Upper lobe of left lung (tissue), 4 donors: Measurements from ENCODE around the gene ADCYAP1R1.

Experiments used
- EP300 ChIP-seq, 4 donors: sonication (generic); formaldehyde crosslinking; IDR thresholded peaks; one replicate each; pipeline ENCODE4 v1.5.1; 2017; ENCODE audit warnings: antibody characterized with exemption in 4 of 4, control low read depth in 2 of 4
- POLR2A ChIP-seq, 4 donors: fragments of 450-650 bp; IDR thresholded peaks; one replicate each; pipeline ENCODE4 v1.5.1; 2016 to 2017; ENCODE audit warnings: antibody characterized with exemption in 4 of 4, mild to moderate bottlenecking in 2 of 4
- POLR2AphosphoS5 ChIP-seq, 2 donors: sonication (generic); formaldehyde crosslinking; IDR thresholded peaks; one replicate each; pipeline ENCODE4 v1.5.1; 2017; ENCODE audit warnings: antibody characterized with exemption in 2 of 2
- TF ChIP-seq, protein P1 (sequence below), 6 experiments: fragments of 450-650 bp in 4 of 6; fragments of 200-600 bp in 2 of 6; sonication (generic) in 2 of 6; IDR thresholded peaks; one replicate each; pipeline ENCODE4 v1.5.1; 2016 to 2019; ENCODE audit warnings: antibody characterized with exemption in 6 of 6

DNA sequence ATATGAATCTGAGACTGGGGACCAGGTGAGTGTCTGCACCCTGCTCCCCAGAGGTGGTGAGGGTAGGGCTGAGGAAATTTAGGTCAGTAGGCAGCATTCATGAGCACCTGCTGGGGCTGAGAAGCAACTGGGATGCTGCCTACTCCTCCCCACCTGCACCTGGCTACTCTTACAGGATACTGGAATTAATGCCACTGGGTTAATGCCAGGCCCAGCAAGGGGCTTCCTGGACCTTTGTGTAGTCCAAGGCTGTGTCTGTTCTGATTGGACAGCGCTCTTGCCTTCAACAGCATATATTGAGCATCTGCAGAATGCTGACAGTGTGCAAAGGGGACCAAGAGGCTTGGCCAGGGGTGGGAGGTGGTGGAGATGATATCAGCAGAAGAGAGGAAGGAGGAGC, 32.1 kb downstream of the ADCYAP1R1 start:
- TF ChIP-seq, protein P1, sequence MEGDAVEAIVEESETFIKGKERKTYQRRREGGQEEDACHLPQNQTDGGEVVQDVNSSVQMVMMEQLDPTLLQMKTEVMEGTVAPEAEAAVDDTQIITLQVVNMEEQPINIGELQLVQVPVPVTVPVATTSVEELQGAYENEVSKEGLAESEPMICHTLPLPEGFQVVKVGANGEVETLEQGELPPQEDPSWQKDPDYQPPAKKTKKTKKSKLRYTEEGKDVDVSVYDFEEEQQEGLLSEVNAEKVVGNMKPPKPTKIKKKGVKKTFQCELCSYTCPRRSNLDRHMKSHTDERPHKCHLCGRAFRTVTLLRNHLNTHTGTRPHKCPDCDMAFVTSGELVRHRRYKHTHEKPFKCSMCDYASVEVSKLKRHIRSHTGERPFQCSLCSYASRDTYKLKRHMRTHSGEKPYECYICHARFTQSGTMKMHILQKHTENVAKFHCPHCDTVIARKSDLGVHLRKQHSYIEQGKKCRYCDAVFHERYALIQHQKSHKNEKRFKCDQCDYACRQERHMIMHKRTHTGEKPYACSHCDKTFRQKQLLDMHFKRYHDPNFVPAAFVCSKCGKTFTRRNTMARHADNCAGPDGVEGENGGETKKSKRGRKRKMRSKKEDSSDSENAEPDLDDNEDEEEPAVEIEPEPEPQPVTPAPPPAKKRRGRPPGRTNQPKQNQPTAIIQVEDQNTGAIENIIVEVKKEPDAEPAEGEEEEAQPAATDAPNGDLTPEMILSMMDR (IDR thresholded peaks at IDR 0.05), result no peak
- TF ChIP-seq EP300 (IDR thresholded peaks at IDR 0.05) (no peak), POLR2A (IDR thresholded peaks at IDR 0.05) (no peak), POLR2AphosphoS5 (IDR thresholded peaks at IDR 0.05) (no peak)
